NCI-H446 treated with DMSO at 0.1 percent for 48 hours (cell line): ENCODE measurements around the gene PIF1.

Experiments
- DNase-seq: peaks from one replicate; lab custom pipeline; 2025; lab: John Stamatoyannopoulos, UW

Gene PIF1

DNA sequence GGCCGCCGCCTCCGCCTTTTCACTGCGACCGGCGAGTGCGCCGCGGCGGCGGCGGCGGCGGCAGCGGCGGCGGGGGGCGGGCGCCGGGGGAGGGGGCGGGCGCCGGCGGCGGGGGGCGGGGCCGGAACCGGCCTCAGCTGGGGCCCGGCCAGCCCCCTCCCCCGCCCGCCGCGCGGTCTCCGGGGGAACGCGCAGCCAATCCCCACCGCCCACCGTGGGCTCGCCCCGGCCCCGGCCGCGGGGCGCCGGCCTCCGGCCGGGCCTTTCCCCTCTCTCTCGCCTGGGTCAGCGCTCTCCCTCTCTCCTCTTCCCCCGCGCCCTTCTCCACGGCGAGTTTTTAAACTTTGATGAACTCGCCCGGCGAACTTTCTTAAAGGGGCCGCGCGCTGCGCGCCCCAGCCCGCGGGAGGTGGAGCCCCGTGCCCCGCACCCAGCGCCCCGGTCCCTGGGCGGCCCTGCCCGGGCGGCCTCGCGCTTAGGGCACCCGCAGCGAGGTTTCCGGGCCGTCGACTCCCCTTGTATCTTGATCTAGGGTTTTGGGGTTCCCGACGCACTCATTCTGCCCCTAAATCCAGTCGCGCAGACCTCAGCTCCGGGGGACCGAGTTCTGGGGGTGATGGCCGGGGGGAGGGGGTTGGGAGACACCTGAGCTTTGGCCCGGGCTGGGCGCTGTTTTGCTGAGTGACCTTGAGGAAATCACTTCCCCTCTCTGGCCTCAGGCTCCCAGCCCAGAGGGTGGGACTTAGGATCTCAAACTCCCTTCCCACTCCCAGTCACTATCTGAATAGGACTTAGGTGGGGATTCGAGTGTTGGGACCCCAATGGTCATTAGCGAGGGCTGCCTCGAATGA is 49.7 kb downstream of the PIF1 start, which contains the start of gene RBPMS2:
TSS of gene RBPMS2 (minus strand) at position 39 of the 851 bp plus-strand sequence. CDS start 270 bp downstream, outside the sequence.
- no peak for DNase-seq

DNA sequence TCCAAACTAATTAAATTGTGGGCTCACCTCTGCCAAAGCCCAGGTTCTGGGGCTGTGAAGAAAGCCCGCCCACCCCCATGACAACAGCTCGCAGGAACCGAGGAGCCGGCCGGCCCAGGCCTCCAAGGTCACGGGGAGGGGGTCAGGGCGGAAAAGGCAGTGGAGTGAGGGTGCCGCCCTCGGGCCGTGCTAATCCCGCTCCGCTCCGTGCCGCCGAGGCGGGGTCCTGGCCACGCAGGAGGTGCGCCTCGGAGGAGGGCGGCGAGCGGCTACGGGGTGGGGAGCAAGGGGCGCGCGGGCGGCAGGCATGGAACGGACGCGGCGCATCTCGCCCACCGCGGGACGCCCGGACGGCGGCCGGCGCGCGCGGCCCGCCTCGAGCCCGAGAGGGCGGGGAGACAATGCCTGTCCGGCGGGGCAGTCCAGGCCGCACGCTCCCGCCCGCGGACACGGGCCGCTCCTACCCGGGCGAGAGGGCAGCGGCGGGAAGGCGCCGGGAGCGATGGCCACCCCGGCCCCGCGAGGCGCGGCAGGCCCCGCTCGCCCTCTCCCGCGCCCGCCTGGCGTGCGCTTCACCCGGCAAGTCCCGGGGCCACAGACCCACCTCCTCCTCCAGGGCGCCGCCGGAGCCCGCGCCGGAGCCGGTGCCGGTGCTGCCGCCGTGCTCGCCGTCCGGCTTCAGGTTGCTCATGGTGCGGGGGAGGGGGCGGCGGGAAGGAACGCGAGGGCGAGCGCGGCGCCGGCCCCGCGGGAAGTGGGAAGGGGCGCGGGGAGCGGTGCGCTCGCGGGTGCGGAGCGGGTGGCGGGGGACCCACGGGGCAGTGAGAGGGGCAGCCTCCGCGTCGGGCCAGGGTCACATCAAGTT is 50.6 kb downstream of the PIF1 start:
- no peak for DNase-seq

DNA sequence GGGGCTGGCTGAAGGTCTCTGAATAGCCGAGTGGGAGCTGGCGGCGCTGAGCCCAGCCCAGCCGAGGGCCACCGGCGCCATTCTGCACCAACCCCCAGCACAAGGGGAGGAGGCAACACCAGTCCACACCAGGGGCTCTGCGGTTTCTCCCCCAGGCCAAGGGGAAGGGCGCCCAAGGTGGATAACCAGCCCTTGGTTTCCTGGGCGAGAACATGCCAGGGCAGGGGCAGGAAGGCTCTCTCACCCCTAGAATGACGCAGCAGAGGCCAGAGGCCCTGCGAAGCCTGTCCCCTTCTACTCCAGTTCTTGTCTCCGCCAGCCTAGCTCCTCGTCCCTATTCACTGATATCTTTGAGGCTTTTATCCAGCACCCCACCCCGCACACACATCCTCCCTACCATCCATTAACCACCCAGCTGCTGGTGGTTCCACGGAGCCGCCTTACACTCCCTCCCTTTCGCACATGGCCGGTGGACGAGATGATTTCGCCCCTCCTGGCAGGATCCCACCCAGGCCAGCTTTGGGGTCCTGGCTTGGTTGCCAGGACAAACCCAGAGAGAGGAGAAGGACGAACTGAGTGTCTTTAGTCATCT is 51.3 kb downstream of the PIF1 start:
- no peak for DNase-seq

DNA sequence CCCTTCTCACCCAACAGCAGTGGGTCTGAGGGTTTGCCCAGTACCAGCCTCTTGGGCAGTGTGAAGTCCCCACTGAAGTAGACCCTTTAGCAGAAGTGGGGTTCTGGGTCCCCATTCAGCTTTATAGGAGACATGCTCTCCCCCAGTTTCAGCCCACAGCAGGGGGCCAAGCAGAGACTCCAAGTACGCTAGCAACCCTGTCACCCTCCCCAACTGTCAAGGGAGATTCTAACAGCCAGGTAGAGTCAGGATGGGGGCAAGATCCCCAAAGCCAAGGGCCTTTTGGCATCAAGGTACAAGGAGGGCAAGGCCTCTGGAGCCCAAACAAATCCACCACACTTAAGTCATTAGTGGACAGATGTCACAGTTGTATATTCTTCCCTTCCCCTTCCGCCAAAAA is 51.8 kb downstream of the PIF1 start:
- DNase-seq = no peak

DNA sequence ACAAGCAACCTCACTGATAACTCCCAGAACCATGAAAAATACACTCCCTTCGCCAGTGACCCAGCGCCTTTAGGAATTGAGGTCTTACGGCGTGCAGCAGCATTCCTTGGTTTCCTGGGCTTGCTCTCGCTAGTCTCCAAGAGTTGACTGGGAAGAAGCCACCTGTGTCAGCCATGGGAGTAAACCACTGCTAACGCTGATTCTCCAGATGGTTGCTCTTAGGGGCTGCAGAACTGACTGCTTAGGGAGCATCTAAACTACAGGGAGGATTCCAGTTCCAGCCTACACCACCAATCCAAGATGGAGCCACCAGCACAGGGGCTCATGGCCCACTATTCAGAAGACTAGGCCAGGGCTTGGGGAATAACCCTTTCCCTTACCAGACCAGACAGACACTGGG is 52.5 kb downstream of the PIF1 start:
- DNase-seq = no peak

DNA sequence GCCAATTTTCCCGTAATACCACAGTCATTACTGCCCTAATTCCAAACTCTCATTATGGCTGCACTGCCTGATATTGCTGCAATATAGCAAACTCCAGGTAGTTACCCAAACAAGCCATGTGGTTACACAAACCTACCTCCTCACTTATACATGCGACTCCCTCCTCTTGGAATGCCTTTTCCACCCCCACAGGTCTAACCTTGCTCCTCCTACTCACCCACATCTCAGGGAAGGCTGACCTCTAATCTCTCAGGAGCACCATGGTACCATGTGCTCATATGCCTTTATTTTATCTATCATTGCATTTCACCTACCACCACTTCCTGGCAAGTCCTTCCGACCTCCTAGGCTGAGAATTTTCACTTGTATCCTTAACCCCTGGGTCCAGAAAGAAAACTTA is 53.0 kb downstream of the PIF1 start:
- no peak for DNase-seq

DNA sequence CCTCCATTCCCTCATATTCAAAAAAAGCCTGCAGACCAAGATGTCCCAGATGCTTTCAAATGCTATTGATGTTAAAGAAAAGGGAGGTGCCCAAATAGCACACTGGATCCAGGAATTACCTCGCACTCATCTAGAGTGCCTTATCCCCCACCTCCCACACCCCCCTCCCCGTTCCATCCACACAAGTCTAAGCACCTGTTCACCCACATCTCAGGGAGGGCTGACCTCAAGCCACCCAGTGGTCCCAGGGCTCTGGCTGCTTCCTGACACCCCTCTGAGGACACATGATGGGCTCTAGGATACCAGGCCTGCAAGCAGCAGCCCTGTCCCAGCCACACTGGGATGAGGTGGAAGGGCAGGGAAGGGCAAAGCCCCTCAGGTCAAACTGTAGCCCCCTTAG is 54.8 kb downstream of the PIF1 start:
- DNase-seq = no peak

DNA sequence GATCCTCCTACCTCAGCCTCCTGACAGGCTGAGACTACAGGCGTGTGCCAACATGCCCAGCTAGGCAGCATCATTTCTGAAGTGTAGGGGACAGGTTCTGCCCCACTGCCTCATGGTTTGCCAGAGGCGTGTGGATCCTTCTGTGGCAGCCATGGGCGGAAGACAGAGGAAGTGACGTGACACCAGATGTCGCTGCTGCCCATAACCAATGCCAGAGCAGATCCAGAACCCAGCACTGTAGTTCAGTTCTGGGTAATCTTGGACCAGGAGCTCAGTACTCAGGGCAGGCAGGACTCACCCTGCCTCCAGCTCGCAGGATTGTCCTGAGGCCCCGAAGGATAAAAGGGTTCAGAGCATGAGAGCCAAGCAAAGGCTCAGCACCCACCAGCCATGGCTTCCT is 58.2 kb downstream of the PIF1 start:
- no peak for DNase-seq

DNA sequence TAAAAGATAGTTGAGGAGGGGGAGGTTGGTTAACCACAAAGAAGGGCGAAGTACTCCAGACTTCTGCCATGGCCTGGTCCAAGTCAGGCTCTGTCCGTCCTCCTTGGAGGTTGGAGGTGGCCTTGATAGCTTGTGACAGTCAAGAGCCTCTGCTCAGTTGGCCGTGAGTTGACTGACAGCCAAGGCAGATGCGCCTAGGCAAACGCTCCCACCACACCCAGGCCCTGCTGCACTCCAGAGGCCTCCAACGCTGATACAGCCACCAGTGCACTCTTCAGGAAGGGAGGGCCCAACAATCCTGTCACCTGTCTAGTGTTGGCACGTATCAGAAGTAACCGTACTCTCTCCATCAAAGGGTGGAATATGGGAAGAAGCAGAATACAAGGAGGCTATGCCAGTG is 59.4 kb downstream of the PIF1 start:
- no peak for DNase-seq
